GM21825 (cell line): ENCODE results near the gene NDUFA13.

Experiments
- ATAC-seq: cut with Tn5 transposase; IDR thresholded peaks from one replicate; pipeline ENCODE4 v1.9.1; 2021; ENCODE audit warnings: mild to moderate bottlenecking, moderate library complexity; ENCODE audit not compliant: unreplicated experiment

Gene NDUFA13

GRCh38 chr19:19544954-19545591 is 29.0 kb downstream of the NDUFA13 start:
- no peak for ATAC-seq

DNA sequence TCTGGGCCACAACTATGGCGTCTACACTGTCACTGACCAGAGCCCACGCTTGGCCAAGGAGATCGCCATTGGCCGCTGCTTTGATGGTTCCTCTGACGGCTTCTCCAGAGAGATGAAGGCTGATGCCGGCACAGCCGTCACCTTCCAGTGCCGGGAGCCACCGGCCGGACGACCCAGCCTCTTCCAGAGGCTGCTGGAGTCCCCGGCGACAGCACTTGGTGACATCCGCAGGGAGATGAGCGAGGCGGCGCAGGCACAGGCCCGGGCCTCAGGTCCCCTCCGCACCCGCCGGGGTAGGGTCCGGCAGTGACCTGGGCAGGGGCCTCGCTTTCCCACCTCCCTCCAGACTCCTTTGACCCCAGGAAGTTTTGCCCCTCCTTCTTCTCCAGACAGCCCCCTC is 29.7 kb downstream of the NDUFA13 start:
- ATAC-seq, result no peak

DNA sequence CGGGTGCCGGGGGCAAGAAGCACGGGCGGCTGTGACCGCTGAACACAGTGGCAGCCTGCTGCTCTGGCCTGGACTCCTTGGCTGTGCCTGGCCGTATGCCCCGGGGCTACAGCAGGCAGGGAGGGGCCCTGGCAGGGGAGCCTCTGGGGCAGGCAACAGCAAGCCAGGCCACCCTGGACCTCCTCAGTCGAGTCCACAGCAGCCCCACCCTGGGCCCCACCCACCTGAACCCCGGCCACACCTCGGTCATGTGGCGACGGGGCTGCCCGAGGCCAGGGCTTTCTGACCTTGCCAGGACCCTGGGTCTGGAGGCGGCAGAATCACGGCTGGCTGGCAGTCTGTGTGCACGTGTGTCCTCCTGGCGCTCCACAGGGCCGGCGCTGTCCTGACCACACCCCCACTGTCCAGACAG is 30.7 kb downstream of the NDUFA13 start:
- no peak for ATAC-seq

- ATAC-seq, result no peak
These were observed 31.8 kb downstream of the NDUFA13 start for GRCh38 chr19:19547674-19548336.

DNA sequence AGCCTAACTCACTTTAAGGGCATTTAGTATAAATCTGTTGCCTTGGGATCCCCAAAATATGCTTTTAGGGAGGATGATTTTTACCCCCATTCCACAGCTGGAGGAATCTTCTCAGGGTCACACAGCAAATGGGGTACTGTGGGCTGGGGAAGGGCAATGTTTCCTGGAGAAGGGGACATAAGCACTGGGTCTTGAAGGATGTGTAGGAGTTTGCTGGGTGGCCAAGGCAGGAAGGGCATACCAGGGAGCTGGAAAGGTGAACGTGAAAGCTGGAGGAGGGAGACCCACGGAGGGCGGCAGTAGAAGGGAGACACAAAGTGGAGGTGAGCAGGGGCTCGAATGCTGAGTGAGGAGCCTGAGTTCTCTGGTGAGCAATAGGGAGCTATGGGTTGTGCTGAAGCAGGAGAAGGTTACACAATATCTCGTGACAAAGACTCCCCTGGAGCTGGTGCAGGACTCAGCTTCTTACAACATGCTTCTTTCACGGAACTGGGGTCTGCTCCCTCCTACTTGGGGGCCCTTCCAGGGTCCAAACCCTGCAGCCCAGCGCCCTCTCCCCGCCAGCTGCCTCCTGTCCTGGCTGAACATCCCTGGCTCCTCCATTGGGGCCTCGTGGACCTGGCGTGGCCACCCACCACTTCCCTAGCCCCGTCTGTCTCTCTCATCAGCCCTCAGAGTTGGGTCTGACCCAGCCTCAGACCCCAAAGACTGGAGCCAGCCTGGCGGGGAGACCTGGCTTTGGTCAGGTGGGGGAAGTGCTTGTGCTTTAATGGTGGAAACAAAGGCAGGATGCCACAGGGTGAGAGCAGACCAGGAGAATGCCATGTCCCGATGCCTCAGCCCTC is 33.1 kb downstream of the NDUFA13 start:
- ATAC-seq, result no peak

DNA sequence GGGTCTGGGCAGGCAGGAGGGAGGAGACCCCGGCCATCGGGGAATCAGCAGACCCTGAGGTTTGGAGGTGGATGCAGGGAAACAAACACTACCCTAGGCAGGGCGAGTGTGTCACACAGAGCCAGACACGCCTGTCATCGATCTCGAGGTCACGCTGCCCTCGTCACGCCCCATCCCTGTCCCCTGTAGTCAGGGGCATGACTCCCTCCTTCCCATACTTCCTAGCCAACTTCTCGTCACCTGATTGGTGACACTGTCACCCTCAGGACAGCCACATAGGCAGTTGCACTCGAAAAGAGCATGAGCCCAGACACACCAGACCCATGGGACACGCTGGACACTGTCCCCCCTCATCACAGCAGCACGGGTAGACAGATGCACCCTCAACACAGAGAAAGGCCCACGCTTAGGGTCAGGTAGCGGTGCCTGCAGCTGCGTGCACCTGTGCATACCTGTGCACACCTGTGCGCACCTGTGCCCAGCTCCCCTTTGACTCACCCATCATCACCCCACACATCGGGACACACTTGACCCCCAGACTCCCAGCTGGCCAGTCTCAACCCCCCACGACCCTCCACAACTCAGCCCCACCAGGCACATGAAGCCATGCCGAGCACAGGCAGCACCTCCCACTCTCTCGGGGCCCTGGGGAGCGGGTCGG is 33.9 kb downstream of the NDUFA13 start:
- no peak for ATAC-seq

DNA sequence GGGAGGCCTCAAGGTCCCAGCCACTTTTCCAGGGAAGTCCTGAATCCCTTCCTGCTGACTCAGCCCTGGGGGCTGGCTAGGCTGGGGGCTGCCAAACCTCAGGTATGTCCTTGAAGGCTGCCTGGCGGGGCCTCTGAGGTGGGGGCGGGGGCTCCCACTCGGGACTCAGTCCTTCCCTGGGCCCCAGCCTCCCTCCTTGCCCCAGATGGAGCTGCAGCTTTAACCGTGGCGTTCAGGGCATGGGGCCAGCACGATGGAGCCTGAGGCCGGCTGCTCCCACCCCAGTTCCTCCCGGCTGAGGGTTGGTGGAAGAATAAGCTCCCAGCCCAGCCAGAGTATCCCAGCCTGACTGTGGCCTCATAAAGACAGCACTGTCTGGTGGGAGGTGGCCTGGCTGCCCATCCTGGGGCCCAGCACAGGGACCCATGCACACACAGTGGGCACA is 34.5 kb downstream of the NDUFA13 start:
- no peak for ATAC-seq

DNA sequence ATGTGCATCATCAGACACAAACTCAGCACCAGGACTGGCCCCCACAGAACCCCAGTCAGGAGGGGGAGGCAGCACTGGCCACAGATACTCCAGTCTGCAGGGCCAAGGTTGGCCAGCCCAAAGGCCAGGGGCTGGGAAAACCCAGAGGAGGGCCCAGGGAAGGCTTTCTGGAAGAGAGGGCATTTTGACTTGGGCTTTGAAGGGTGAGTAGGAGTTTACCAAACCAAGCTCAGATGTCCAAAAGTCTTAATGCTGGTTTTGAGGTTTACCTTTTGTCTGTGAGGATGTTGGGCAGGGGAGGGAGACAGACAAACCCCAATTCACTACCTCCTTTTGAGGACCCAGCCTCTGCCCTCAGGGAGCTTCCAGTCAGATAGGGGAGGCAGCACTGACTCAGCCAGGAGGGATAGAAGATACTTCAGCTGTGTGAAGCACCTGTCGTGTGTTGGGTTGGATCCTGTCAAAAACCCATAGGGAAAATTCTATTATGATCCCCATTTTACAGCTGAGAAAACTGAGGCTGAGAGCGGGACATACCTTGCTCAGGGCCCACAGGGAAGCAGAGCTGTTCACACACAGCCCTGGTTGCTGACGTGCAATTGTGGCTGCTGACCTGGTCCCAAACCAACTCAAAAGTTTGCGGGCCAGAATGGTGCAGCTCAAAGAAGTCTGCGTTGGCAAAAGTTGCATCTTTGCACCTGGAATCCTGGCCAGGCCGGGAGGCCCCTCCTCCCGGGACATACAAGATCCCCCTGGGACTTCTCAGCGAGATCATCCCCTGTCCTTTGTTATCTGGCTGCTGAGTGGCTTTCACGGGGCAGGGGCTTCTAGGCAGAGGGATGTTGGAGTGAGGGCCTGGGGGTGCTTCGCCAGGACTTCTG is 35.2 kb downstream of the NDUFA13 start:
- ATAC-seq, result no peak

GRCh38 chr19:19551853-19552192 is 35.8 kb downstream of the NDUFA13 start:
- ATAC-seq, result no peak

- ATAC-seq, result no peak
These were observed 36.8 kb downstream of the NDUFA13 start for GRCh38 chr19:19552798-19553197.

- no peak for ATAC-seq
These were observed 37.6 kb downstream of the NDUFA13 start for GRCh38 chr19:19553670-19554069.

DNA sequence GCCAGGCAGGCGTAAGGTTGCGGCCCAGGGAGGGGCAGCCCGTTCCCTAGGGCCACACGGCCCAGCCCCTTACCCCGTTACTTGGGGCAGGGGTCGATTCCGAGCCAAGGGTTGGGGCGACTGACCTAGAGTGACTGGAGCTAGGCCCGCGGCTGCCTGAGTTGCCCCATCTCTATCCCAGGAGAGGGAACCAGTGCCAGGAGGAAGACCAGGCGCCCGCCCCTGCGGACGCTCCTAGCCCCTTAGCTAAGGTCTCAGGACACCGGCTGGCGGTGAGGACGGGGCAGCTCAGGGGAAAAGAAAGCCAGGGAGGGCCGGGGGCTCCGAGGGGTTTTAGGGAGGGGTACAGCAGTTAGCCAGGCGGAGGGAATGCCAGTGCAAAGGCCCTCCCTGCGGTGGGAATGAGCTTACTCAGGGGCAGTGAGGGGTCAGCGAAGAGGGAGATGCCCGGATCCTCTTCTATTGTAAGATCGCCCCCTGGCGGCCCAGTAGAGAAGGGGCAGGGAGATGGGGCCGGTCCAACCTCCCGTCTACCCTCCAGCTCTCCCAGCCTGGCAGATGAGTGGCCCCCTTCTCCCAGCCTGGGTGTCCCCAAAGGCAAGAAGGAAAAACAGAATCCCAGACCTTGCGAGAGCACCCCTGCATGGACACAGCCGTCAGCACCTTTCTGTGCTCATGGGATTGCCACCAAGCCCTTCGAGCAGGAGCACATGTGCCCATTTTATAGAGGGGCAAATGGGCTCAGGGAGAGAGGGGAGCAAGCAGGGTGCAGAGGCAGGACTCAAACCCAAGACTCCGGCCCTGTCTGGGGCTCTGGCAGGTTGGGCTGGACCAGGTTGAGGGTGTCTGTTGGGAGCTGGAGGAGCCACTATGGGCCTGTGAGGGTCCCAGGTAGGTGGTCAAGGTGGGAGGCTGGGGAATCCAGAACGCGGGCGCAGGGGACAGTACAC is 38.3 kb downstream of the NDUFA13 start:
- ATAC-seq, result no peak

GRCh38 chr19:19558055-19558454 is 42.0 kb downstream of the NDUFA13 start:
- ATAC-seq, result no peak

DNA sequence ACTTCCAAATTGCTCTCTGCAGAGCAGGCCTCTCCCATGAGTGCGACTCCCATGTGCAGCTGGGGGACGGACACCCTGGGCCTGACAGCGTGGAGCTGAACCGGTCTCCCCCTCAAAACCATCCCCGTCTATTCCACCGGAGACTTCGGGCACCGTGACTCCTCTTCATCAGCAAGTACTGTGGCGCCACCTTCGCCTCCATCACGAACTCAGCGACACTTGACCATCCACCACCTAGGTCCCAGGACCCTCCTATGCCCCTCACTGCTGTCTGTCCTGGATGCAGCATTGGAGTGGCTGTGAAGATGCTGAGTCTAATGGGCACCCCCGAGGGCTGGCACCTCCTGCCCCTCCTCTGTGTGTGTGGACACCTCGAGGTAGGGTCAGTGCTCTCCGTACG is 42.6 kb downstream of the NDUFA13 start:
- ATAC-seq, result no peak

- no peak for ATAC-seq
These were observed 43.9 kb downstream of the NDUFA13 start for GRCh38 chr19:19559931-19560330.

DNA sequence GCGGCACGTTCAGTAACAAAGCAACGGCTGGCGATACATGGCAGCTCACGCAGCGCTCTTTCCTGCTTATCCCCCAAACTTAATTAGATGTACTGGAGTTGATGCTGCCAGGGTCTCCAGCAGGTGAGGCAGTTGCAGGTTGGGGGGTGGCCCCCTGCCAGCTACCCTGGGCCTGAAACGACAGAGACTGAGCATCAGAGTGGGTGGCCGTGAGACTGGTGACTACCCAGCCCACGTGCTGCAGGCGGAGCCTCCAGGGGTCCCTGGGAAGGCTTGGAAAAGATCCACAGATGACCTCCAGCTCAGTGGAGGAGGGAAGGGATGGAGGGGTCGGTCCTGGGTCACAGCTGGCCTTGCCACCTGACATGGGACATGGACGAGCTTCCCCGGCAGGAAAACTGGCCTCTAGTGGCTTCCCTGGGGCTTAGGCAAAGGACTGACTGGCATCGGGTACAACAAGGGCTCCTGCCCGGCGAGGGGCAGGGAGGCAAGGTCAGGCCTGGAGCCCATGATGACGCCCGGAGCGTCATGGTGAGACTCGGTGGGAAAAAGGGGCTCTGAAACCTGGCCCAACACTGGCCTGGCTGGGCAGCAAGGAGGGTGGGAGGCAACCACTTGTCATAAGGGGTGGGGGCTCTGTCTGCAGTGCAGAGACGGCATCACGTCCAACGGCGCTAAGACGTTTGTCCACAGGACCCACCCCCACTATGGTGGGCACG is 46.1 kb downstream of the NDUFA13 start:
- no peak for ATAC-seq

DNA sequence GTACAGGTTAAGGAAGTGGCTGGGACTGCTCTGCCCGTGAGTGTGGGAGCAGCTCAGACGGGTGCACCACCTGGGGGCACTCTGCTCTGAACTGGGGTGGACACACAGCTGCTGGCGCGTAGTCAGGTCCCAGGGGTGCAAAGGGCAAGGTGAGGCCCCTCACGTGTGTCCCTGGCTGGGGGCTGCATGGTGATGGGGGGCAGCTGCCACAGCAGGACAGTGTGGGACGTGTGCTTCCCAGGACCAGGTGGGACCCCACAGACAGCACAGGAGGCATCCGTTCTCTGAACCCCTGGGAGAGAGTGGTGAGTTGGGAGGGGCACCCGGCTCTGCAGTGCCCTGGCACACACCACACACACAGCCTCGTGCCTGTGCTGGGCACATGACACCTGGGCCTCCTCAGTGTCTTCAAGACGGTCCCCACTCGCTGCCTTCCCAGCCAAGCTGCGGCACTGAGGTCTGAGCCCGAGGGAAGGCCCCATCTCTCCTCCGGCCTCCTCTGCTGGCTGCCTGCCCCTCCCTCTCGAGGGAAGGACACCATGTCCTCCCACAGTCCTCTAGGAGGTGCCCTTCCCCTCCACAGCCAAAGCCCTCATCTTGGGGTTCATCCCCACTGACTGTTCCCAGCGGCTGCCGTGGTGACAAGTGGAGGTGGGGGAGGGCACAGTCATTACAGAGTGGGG is 46.8 kb downstream of the NDUFA13 start:
- ATAC-seq, result no peak

DNA sequence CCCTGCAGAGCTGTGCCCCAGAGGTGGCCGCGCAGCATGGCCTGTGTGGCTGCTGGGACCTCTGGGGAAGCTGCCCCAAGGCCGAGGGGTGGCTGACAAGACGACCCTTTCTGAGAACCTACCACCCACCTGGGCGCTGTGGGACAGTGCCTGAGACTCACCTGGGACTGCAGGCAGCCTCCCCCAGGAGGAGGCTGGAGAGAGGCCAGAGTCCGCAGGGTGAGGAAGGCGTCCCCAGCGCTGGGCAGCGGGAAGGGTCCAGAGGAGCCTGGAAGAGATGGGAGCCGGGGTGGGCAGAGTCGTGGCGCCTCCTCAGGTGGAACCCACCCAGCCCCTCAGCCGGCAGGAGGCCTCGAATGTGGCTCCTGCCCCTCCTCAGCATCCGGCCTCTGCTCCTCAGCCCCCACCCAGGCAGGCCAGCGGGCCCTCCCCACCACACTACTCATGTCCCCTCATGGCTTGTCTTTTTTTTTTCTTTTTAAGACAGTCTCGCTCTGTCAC is 47.4 kb downstream of the NDUFA13 start:
- ATAC-seq, result no peak
